H9 (cell line): Measurements from ENCODE around the gene MELK. TPM values are rescaled to one million over a fixed set of nuclear protein-coding genes. Genes with fewer than 3 reads are reported as not detected.

Source experiments
- DNase-seq: peaks from one replicate; pipeline ENCODE4 v3.0.0-alpha.2; 2017
- H2AFZ ChIP-seq: one replicate; pipeline ENCODE4 v1.6.1; 2013; ENCODE audit warnings: mild to moderate bottlenecking, low read length, control low read depth, moderate library complexity
- H2AK5ac ChIP-seq: 2 replicates; pipeline ENCODE4 v1.6.1; 2013; ENCODE audit warnings: low read length, control low read depth, mixed read lengths; ENCODE audit not compliant: insufficient read length
- H2BK120ac ChIP-seq: one replicate; pipeline ENCODE4 v1.6.1; 2013; ENCODE audit warnings: low read depth, mild to moderate bottlenecking, low read length, control low read depth, inconsistent platforms; ENCODE audit not compliant: poor library complexity, severe bottlenecking
- H2BK12ac ChIP-seq: 2 replicates; pipeline ENCODE4 v1.6.1; 2013; ENCODE audit warnings: low read length, control low read depth, mixed read lengths, low read depth; ENCODE audit not compliant: insufficient read length
- H2BK15ac ChIP-seq: 2 replicates; pipeline ENCODE4 v1.6.1; 2013; ENCODE audit warnings: low read depth, low read length, control low read depth
- H2BK20ac ChIP-seq: one replicate; pipeline ENCODE4 v1.6.1; 2013; ENCODE audit warnings: low read depth, mild to moderate bottlenecking, low read length, control low read depth, inconsistent platforms; ENCODE audit not compliant: poor library complexity, severe bottlenecking
- H2BK5ac ChIP-seq: 2 replicates; pipeline ENCODE4 v1.6.1; 2013; ENCODE audit warnings: low read length, control low read depth, mixed read lengths; ENCODE audit not compliant: insufficient read length
- H3K14ac ChIP-seq: 2 replicates; pipeline ENCODE4 v1.6.1; 2013; ENCODE audit warnings: low read length, control low read depth; ENCODE audit not compliant: insufficient read depth
- H3K18ac ChIP-seq: 2 replicates; pipeline ENCODE4 v1.6.1; 2013; ENCODE audit warnings: low read depth, mild to moderate bottlenecking, mixed read lengths, low read length, control low read depth; ENCODE audit not compliant: insufficient read length
- H3K23ac ChIP-seq: 2 replicates; pipeline ENCODE4 v1.6.1; 2013; ENCODE audit warnings: low read length, control low read depth, mixed read lengths, low read depth; ENCODE audit not compliant: insufficient read length
- H3K23me2 ChIP-seq: 2 replicates; pipeline ENCODE4 v1.6.1; 2013; ENCODE audit warnings: low read depth, mild to moderate bottlenecking, mixed read lengths, low read length, control low read depth; ENCODE audit not compliant: insufficient read length, poor library complexity, severe bottlenecking
- H3K27ac ChIP-seq: 2 replicates; pipeline ENCODE4 v1.5.1; 2013; ENCODE audit warnings: low read length, control low read depth, mixed read lengths, low read depth; ENCODE audit not compliant: insufficient read length
- H3K27me3 ChIP-seq: 2 replicates; pipeline ENCODE4 v1.6.1; 2013; ENCODE audit warnings: low read length, control low read depth, inconsistent platforms; ENCODE audit not compliant: insufficient read depth
- H3K4ac ChIP-seq: 2 replicates; pipeline ENCODE4 v1.6.1; 2013; ENCODE audit warnings: low read depth, mild to moderate bottlenecking, control low read depth, inconsistent platforms, low read length, moderate library complexity
- H3K4me1 ChIP-seq: 2 replicates; pipeline ENCODE4 v1.6.1; 2013; ENCODE audit warnings: low read length, control low read depth, inconsistent platforms; ENCODE audit not compliant: insufficient read depth
- H3K4me2 ChIP-seq: 2 replicates; pipeline ENCODE4 v1.6.1; 2013; ENCODE audit warnings: low read length, control low read depth, mixed read lengths; ENCODE audit not compliant: insufficient read length, insufficient read depth
- H3K56ac ChIP-seq: 2 replicates; pipeline ENCODE4 v1.6.1; 2013; ENCODE audit warnings: low read depth, mild to moderate bottlenecking, mixed read lengths, low read length, control low read depth; ENCODE audit not compliant: insufficient read length
- H3K79me1 ChIP-seq: 2 replicates; pipeline ENCODE4 v1.6.1; 2013; ENCODE audit warnings: low read depth, mild to moderate bottlenecking, moderate library complexity, low read length, control low read depth, inconsistent platforms; ENCODE audit not compliant: insufficient read depth, poor library complexity, severe bottlenecking
- H3K79me2 ChIP-seq: 2 replicates; pipeline ENCODE4 v1.6.1; 2013; ENCODE audit warnings: low read length, control low read depth, inconsistent platforms; ENCODE audit not compliant: insufficient read depth
- H3K9ac ChIP-seq: 2 replicates; pipeline ENCODE4 v1.6.1; 2013; ENCODE audit warnings: low read length, control low read depth, mixed read lengths; ENCODE audit not compliant: insufficient read length; ENCODE audit errors: extremely low read depth
- H3K9me3 ChIP-seq: one replicate; pipeline ENCODE4 v1.6.1; 2013; ENCODE audit warnings: low read depth, low read length, inconsistent platforms; ENCODE audit not compliant: control insufficient read depth
- H3T11ph ChIP-seq: one replicate; pipeline ENCODE4 v1.6.1; 2013; ENCODE audit warnings: mild to moderate bottlenecking, low read length, control low read depth, inconsistent platforms
- H4K20me1 ChIP-seq: one replicate; pipeline ENCODE4 v1.6.1; 2013; ENCODE audit not compliant: control insufficient read depth, insufficient read length, insufficient read depth
- H4K5ac ChIP-seq: 2 replicates; pipeline ENCODE4 v1.6.1; 2013; ENCODE audit warnings: low read depth, mild to moderate bottlenecking, mixed read lengths, low read length, control low read depth; ENCODE audit not compliant: insufficient read length
- H4K8ac ChIP-seq: replicated peaks from 2 replicates; pipeline ENCODE4 v1.6.1; 2013; ENCODE audit warnings: low read length, control low read depth, mixed read lengths, low read depth; ENCODE audit not compliant: insufficient read length
- H4K91ac ChIP-seq: 2 replicates; pipeline ENCODE4 v1.6.1; 2013; ENCODE audit warnings: low read depth, mild to moderate bottlenecking, moderate library complexity, mixed read lengths, low read length, control low read depth; ENCODE audit not compliant: insufficient read length
- H3K27ac Mint-ChIP-seq, 3 experiments: 2 replicates in 2 of 3; 3 replicates in 1 of 3; pipeline ENCODE4 v1.8.0; 2020 to 2021; ENCODE audit warnings: mixed read lengths in 3 of 3, mild to moderate bottlenecking in 1 of 3, moderate library complexity in 1 of 3
- H3K27me3 Mint-ChIP-seq: 2 replicates; pipeline ENCODE4 v1.8.0; 2021; ENCODE audit warnings: low read depth, mild to moderate bottlenecking, moderate library complexity, mixed read lengths
- H3K36me3 Mint-ChIP-seq, 3 experiments: 2 replicates in 2 of 3; 3 replicates in 1 of 3; pipeline ENCODE4 v1.8.0; 2020 to 2021; ENCODE audit warnings: low read depth in 3 of 3, mixed read lengths in 3 of 3; ENCODE audit not compliant: insufficient read depth in 1 of 3
- H3K4me1 Mint-ChIP-seq, 2 experiments: 2 replicates each; pipeline ENCODE4 v1.8.0; 2020; ENCODE audit warnings: mixed read lengths in 2 of 2
- H3K4me3 Mint-ChIP-seq, 2 experiments: 2 replicates in 1 of 2; 3 replicates in 1 of 2; pipeline ENCODE4 v1.8.0; 2020 to 2021; ENCODE audit warnings: mild to moderate bottlenecking in 2 of 2, mixed read lengths in 2 of 2, moderate library complexity in 1 of 2
- H3K9me3 Mint-ChIP-seq, 2 experiments: 2 replicates in 1 of 2; 3 replicates in 1 of 2; pipeline ENCODE4 v1.8.0; 2020; ENCODE audit warnings: mild to moderate bottlenecking in 2 of 2, mixed read lengths in 2 of 2, moderate library complexity in 1 of 2
- CTCF ChIP-seq: fragments of 200-600 bp; sonication (generic); conservative IDR thresholded peaks from 3 replicates; pipeline ENCODE4 v1.8.0; 2021; ENCODE audit warnings: antibody characterized with exemption, mild to moderate bottlenecking
- WGBS: extraction: QIAGEN DNeasy Blood & Tissue Kit; methylation state at CpG from one replicate; pipeline ENCODE4 v1.1.7; 2013; ENCODE audit warnings: missing lambda C conversion rate, low lambda C conversion rate, mixed read lengths; ENCODE audit not compliant: insufficient read length; ENCODE audit errors: extremely low coverage; 5-methylcytosine and 5-hydroxymethylcytosine counted together
- total RNA-seq: library from RNA; stranded (reverse); gene quantifications from 2 replicates; pipeline ENCODE4 v1.2.1, GENCODE V29; 2021

MELK gene
- total RNA-seq, 1 experiment from 2014 or later, result 43.6 TPM

GRCh38 chr9:36690412-36691168 lies 117.9 kb downstream of the MELK start:
- H3K27me3 ChIP-seq, result no peaks in the 10 kb centered on the region
- no peak for TF ChIP-seq CTCF
- no peak overlapping the region for H3K18ac ChIP-seq
- H3K9me3 ChIP-seq, result no peaks in the 10 kb centered on the region
- no peak overlapping the region; a peak in 1 of 7 replicates for H3K27ac Mint-ChIP-seq
- H4K8ac ChIP-seq, result no peak overlapping the region
- H4K20me1 ChIP-seq, result no peaks in the 10 kb centered on the region
- peaks cover 2% of the 10 kb centered on the region for H3K27me3 Mint-ChIP-seq
- H2AK5ac ChIP-seq, result no peak overlapping the region
- H2AFZ ChIP-seq, result no peak overlapping the region
- no peak overlapping the region for H3K56ac ChIP-seq
- H3K4ac ChIP-seq, result no peak overlapping the region
- H3K4me1 Mint-ChIP-seq, result no peaks in the 10 kb centered on the region
- no peaks in the 10 kb centered on the region for H3K79me2 ChIP-seq
- H3K4me3 Mint-ChIP-seq, result no peak overlapping the region
- no peaks in the 10 kb centered on the region; a peak in 1 of 5 replicates for H3K9me3 Mint-ChIP-seq
- no peaks in the 10 kb centered on the region for H3K79me1 ChIP-seq
- H3K23ac ChIP-seq, result no peak overlapping the region
- no peak overlapping the region for H3K14ac ChIP-seq
- no peak for DNase-seq
- H3T11ph ChIP-seq, result no peak overlapping the region
- no peak overlapping the region for H2BK12ac ChIP-seq
- H4K5ac ChIP-seq, result no peak overlapping the region
- no peak overlapping the region for H3K4me2 ChIP-seq
- no peaks in the 10 kb centered on the region for H3K23me2 ChIP-seq
- no peaks in the 10 kb centered on the region for H3K36me3 Mint-ChIP-seq
- no peak overlapping the region for H2BK15ac ChIP-seq
- no peak overlapping the region for H2BK20ac ChIP-seq
- H2BK5ac ChIP-seq, result no peak overlapping the region
- H3K4me1 ChIP-seq, result no peaks in the 10 kb centered on the region
- no peak overlapping the region for H3K9ac ChIP-seq
- H3K27ac ChIP-seq, result no peak overlapping the region
- no peak overlapping the region for H4K91ac ChIP-seq
- WGBS, result no CpG with 5 or more reads among the region's 1 CpG
- H2BK120ac ChIP-seq, result no peak overlapping the region
